Inferior parietal cortex (tissue), 1 donor: ENCODE data around the gene TSPAN15.

Experiments used
- DNase-seq: peaks from one replicate; pipeline ENCODE4 v3.0.0-alpha.2; 2016; ENCODE audit errors: extremely low spot score

Gene TSPAN15

GRCh38 chr10:69417542-69417941, 33.7 kb upstream of the TSPAN15 start:
- no peak for DNase-seq

GRCh38 chr10:69418052-69418752, 33.1 kb upstream of the TSPAN15 start:
- no peak for DNase-seq

GRCh38 chr10:69419096-69419743, 32.0 kb upstream of the TSPAN15 start:
- DNase-seq = no peak

GRCh38 chr10:69419744-69420126, 31.5 kb upstream of the TSPAN15 start:
- DNase-seq = no peak

GRCh38 chr10:69421611-69422308, 29.5 kb upstream of the TSPAN15 start:
- no peak for DNase-seq

- DNase-seq = no peak
These were observed 28.6 kb upstream of the TSPAN15 start for GRCh38 chr10:69422676-69423075.

GRCh38 chr10:69425041-69425440, 26.2 kb upstream of the TSPAN15 start:
- DNase-seq = no peak

GRCh38 chr10:69425511-69426298, 25.6 kb upstream of the TSPAN15 start:
- DNase-seq = no peak

GRCh38 chr10:69426376-69426727, 24.9 kb upstream of the TSPAN15 start:
- no peak for DNase-seq

GRCh38 chr10:69428165-69428564, 23.1 kb upstream of the TSPAN15 start:
- no peak for DNase-seq

- DNase-seq = no peak
These were observed 17.1 kb upstream of the TSPAN15 start for GRCh38 chr10:69434169-69434568.

- no peak for DNase-seq
These were observed 16.3 kb upstream of the TSPAN15 start for GRCh38 chr10:69434926-69435325.

- DNase-seq = no peak
These were observed 15.2 kb upstream of the TSPAN15 start for GRCh38 chr10:69435966-69436520.

GRCh38 chr10:69437321-69438259, 13.7 kb upstream of the TSPAN15 start:
- no peak for DNase-seq

- DNase-seq = no peak
These were observed 12.5 kb upstream of the TSPAN15 start for GRCh38 chr10:69438536-69439349.

GRCh38 chr10:69439350-69439739, 11.9 kb upstream of the TSPAN15 start:
- DNase-seq = no peak

- DNase-seq = no peak
These were observed 11.3 kb upstream of the TSPAN15 start for GRCh38 chr10:69439813-69440506.

- DNase-seq = no peak
These were observed 7.9 kb upstream of the TSPAN15 start for GRCh38 chr10:69443354-69443753.

GRCh38 chr10:69445041-69445440, 6.2 kb upstream of the TSPAN15 start:
- DNase-seq = no peak
